ENCODE data around the gene WDR17.

GRCh38 chr4:176065435-176066291, at the start of gene WDR17:
- TF ChIP-seq, protein P1, sequence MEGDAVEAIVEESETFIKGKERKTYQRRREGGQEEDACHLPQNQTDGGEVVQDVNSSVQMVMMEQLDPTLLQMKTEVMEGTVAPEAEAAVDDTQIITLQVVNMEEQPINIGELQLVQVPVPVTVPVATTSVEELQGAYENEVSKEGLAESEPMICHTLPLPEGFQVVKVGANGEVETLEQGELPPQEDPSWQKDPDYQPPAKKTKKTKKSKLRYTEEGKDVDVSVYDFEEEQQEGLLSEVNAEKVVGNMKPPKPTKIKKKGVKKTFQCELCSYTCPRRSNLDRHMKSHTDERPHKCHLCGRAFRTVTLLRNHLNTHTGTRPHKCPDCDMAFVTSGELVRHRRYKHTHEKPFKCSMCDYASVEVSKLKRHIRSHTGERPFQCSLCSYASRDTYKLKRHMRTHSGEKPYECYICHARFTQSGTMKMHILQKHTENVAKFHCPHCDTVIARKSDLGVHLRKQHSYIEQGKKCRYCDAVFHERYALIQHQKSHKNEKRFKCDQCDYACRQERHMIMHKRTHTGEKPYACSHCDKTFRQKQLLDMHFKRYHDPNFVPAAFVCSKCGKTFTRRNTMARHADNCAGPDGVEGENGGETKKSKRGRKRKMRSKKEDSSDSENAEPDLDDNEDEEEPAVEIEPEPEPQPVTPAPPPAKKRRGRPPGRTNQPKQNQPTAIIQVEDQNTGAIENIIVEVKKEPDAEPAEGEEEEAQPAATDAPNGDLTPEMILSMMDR (IDR thresholded peaks at IDR 0.05; ENCODE audit: insufficient read depth, low read depth, low read length): no peak
- TF ChIP-seq EZH2 (IDR thresholded peaks at IDR 0.05; ENCODE audit: insufficient read depth, low read length): no peak
